OCI-LY7 (cell line): Measurements from ENCODE around the gene S100A2. TPM values are rescaled to one million over a fixed set of nuclear protein-coding genes. Genes with fewer than 3 reads are reported as not detected.

Experiments used
- BruUV-seq: library from RNA; stranded (reverse); fragments of 400-500 nt; replicated peaks from 2 replicates; lab custom pipeline; 2021; lab: Mats Ljungman, UMichigan
- CTCF ChIA-PET: fragments of 300-600 bp; sonication (Branson Sonifier 250); formaldehyde crosslinking; loops from one replicate; lab custom pipeline; 2022; ENCODE audit warnings: antibody characterized with exemption; ENCODE audit not compliant: unreplicated experiment; lab: Charles Lee
- POLR2A ChIA-PET: fragments of 300-600 bp; sonication (Branson Sonifier 250); formaldehyde crosslinking; loops from one replicate; lab custom pipeline; 2022; ENCODE audit warnings: antibody characterized with exemption; lab: Charles Lee
- DNase-seq: peaks from one replicate; pipeline ENCODE4 v3.0.0-alpha.2; 2015; ENCODE audit warnings: low spot score
- H2AFZ ChIP-seq: fragments of 200-600 bp; sonication (generic), shearing (Covaris generic); 2 replicates; pipeline ENCODE4 v1.6.1; 2014; ENCODE audit warnings: mild to moderate bottlenecking, antibody characterized with exemption, low read length, moderate library complexity
- H3K27ac ChIP-seq: fragments of 200-600 bp; sonication (generic); 2 replicates; pipeline ENCODE4 v1.5.1; 2014; ENCODE audit warnings: mixed run types, low read depth, mild to moderate bottlenecking, moderate library complexity, low read length, inconsistent platforms; ENCODE audit not compliant: poor library complexity, severe bottlenecking
- H3K36me3 ChIP-seq: fragments of 200-600 bp; sonication (generic); 2 replicates; pipeline ENCODE4 v1.6.1; 2014; ENCODE audit warnings: mild to moderate bottlenecking, antibody characterized with exemption, low read length, moderate library complexity, mixed read lengths; ENCODE audit not compliant: insufficient read depth
- H3K4me1 ChIP-seq: fragments of 200-600 bp; sonication (generic); 2 replicates; pipeline ENCODE4 v1.5.1; 2014; ENCODE audit warnings: mild to moderate bottlenecking, low read length; ENCODE audit not compliant: insufficient read depth, poor library complexity, severe bottlenecking
- H3K4me2 ChIP-seq: fragments of 200-600 bp; sonication (generic); 2 replicates; pipeline ENCODE4 v1.6.1; 2014; ENCODE audit warnings: mild to moderate bottlenecking, low read length
- H3K4me3 ChIP-seq: fragments of 200-600 bp; sonication (generic); 2 replicates; pipeline ENCODE4 v1.5.1; 2014; ENCODE audit warnings: mild to moderate bottlenecking, low read depth, low read length; ENCODE audit not compliant: poor library complexity, severe bottlenecking
- H3K79me2 ChIP-seq: fragments of 200-600 bp; sonication (generic); 2 replicates; pipeline ENCODE4 v1.6.1; 2016; ENCODE audit warnings: low read depth, mild to moderate bottlenecking, low read length, moderate library complexity, mixed read lengths; ENCODE audit not compliant: insufficient read depth
- H3K9me2 ChIP-seq: fragments of 200-600 bp; sonication (generic); 2 replicates; pipeline ENCODE4 v1.6.1; 2016; ENCODE audit warnings: mild to moderate bottlenecking, low read length, mixed read lengths; ENCODE audit not compliant: insufficient read depth
- H3K9me3 ChIP-seq: fragments of 200-600 bp; sonication (generic); 2 replicates; pipeline ENCODE4 v1.6.1; 2014; ENCODE audit warnings: mild to moderate bottlenecking, mixed run types, low read length, mixed read lengths
- H4K20me1 ChIP-seq: fragments of 200-600 bp; sonication (generic); 2 replicates; pipeline ENCODE4 v1.6.1; 2014; ENCODE audit warnings: mild to moderate bottlenecking, antibody characterized with exemption, low read length, moderate library complexity, mixed read lengths; ENCODE audit not compliant: insufficient read depth
- EZH2phosphoT487 ChIP-seq: fragments of 200-600 bp; sonication (generic); IDR thresholded peaks from 2 replicates; pipeline ENCODE4 v1.6.1; 2018; ENCODE audit warnings: low read depth, borderline replicate concordance, mild to moderate bottlenecking, mixed run types, antibody characterized with exemption, low read length, moderate library complexity, mixed read lengths
- intact Hi-C: fragments of 100-400 bp; cut with micrococcal nuclease; formaldehyde crosslinking; loops from one replicate; pipeline ENCODE4 v1.10.0; 2022; ENCODE audit not compliant: unreplicated experiment
- total RNA-seq, 2 experiments: library from RNA; depleted of rRNA in 1 of 2; stranded (reverse); fragments of >200 nt in 1 of 2; shearing (Covaris generic) in 1 of 2; gene quantifications; 2 replicates each; pipeline ENCODE4 v1.2.3, GENCODE V29; 2014 to 2022
- TF ChIP-seq, protein P1 (sequence below): fragments of 200-600 bp; sonication (generic); conservative IDR thresholded peaks from 2 replicates; pipeline ENCODE4 v1.5.1; 2014; ENCODE audit warnings: mild to moderate bottlenecking, antibody characterized with exemption, low read length, moderate library complexity, mixed read lengths

S100A2 gene
- total RNA-seq, 2 experiments from 2014 or later = 1.4 TPM; not detected in 1

DNA sequence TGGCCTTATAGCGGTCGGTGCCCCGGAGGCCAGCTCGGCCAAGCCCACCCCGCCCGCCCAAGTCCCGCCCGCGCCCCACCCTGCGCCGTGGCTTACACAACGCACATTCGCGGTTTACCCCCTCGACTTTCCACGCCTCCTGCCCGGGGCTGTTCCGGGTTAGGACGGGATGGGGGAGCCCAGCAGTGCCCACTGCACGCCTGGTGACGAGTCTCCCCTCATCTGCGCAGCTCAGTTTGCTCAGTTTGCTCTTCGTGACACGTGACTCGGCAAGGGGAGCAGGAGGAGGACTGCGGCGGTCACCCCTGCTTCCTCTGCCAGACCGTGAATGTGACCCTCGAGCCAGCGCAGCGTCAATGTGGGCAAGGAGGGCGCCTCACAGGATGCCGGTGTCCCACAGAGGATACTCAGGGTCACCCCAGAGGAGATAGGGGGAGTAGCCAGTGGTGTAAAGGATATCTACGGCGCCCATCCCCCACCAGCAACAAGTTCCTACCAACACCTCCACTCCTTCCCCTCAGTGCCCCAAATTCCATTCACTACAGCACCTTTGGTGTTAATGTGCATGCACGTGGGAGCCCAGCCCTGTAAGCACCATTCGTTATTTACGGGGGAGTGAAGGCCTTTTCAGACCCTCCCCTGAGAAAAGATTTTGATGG is 29.5 kb downstream of the S100A2 start:
- Histone ChIP-seq H3K4me2 (peak overlapping the region; percentile 48; the same call in 1 of the 2 replicates), H3K4me3 (no peak overlapping the region), H2AFZ (no peak overlapping the region), H3K4me1 (no peaks in the 10 kb centered on the region), H3K9me3 (no peaks in the 10 kb centered on the region), H3K27ac (no peak overlapping the region), H3K9me2 (no peaks in the 10 kb centered on the region), H4K20me1 (no peaks in the 10 kb centered on the region), H3K79me2 (no peaks in the 10 kb centered on the region), H3K36me3 (no peaks in the 10 kb centered on the region)
- DNase-seq = no peak
- intact Hi-C loops = no loop called here
- no peak for TF ChIP-seq EZH2phosphoT487
- TF ChIP-seq, protein P1, sequence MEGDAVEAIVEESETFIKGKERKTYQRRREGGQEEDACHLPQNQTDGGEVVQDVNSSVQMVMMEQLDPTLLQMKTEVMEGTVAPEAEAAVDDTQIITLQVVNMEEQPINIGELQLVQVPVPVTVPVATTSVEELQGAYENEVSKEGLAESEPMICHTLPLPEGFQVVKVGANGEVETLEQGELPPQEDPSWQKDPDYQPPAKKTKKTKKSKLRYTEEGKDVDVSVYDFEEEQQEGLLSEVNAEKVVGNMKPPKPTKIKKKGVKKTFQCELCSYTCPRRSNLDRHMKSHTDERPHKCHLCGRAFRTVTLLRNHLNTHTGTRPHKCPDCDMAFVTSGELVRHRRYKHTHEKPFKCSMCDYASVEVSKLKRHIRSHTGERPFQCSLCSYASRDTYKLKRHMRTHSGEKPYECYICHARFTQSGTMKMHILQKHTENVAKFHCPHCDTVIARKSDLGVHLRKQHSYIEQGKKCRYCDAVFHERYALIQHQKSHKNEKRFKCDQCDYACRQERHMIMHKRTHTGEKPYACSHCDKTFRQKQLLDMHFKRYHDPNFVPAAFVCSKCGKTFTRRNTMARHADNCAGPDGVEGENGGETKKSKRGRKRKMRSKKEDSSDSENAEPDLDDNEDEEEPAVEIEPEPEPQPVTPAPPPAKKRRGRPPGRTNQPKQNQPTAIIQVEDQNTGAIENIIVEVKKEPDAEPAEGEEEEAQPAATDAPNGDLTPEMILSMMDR = no peak
- ChIA-PET POLR2A (interaction anchor here (0.5 kb wide), 1 partner anchor 98 kb away, joined by 3 read pairs; no protein-coding TSS in a partner anchor), CTCF (no interaction called here)
- no TSS peak for BruUV-seq

DNA sequence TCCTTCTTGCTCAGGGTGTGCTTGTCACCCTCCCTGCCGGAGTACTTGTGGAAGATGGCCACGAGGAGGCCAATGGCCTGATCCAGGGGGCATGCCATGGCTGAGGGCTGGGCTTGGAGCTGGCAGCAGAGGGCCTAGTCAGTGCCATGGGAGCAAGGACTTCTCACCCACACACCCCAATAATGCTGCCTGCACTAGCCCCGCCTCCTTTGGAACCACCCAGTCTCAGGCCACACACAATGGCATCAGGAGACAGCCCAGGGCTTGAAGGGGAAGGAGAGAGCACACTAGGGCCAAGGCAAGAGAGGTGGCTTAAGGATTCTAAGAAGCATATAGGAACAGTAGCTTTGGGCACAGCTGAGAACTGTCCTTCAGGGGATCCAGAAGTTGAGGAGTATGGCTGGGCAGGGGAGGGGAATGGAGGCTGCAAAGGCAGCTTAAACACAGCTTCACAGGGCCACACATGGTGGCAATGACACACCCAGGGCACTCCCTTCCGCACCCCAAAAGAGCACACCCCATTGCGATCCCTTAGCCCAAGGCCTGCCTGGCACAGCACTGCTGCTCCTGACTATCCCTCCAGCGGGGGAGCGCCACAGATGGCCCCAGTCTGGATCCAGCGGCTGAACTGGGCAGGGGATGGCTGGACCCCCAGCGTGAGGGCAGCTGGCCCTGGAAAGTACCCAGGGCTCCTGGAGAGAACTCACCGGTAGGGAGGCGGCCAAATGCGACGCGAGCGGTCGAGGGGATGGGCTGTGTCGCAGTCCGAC is 30.2 kb downstream of the S100A2 start, which contains the start of gene S100A6:
TSS of gene S100A6 (minus strand) at position 750 of the 770 bp plus-strand sequence. CDS start at position 98, 652 bp downstream.
- ChIA-PET POLR2A (no interaction called here), CTCF (no interaction called here)
- no peaks in the 10 kb centered on the region for H4K20me1 ChIP-seq
- H2AFZ ChIP-seq = no peak within 1 kb of the TSS
- peak within 1 kb of the TSS; percentile 48; the same call in 1 of the 2 replicates for H3K4me2 ChIP-seq
- no peak within 1 kb of the TSS for H3K4me3 ChIP-seq
- intact Hi-C loops = no loop called here
- H3K9me3 ChIP-seq = no peaks in the 10 kb centered on the region
- no TSS peak for BruUV-seq
- H3K9me2 ChIP-seq = no peaks in the 10 kb centered on the region
- H3K79me2 ChIP-seq = no peaks in the 10 kb centered on the region
- no peak for TF ChIP-seq EZH2phosphoT487
- TF ChIP-seq, protein P1 = no peak
- H3K4me1 ChIP-seq = no peaks in the 10 kb centered on the region
- no peak for DNase-seq
- H3K36me3 ChIP-seq = no peaks in the 10 kb centered on the region
- no peak within 1 kb of the TSS for H3K27ac ChIP-seq

GRCh38 chr1:153534925-153535241 is 30.8 kb downstream of the S100A2 start:
- Histone ChIP-seq H4K20me1 (no peaks in the 10 kb centered on the region), H3K36me3 (no peaks in the 10 kb centered on the region), H3K27ac (no peak overlapping the region), H3K79me2 (no peaks in the 10 kb centered on the region), H3K4me1 (no peaks in the 10 kb centered on the region), H3K4me2 (no peak overlapping the region), H3K9me2 (no peaks in the 10 kb centered on the region), H3K9me3 (no peaks in the 10 kb centered on the region), H2AFZ (no peak overlapping the region), H3K4me3 (no peak overlapping the region)
- TF ChIP-seq EZH2phosphoT487 = no peak
- TF ChIP-seq, protein P1 = no peak
- DNase-seq = no peak
- POLR2A ChIA-PET = no interaction called here
- BruUV-seq = no TSS peak
- intact Hi-C loops = no loop called here
- CTCF ChIA-PET = no interaction called here
